ENCODE results near the gene NLK. TPM values are rescaled to one million over a fixed set of nuclear protein-coding genes. Genes with fewer than 3 reads are reported as not detected.
"Not testable (repeated sequence)": the region's sequence is repeated elsewhere in the genome, so short reads cannot be mapped to it uniquely, and the experiment has no call there.

The NLK gene
- polyA plus RNA-seq, 6 donors from 2014 or later, result 1.3 to 6.9 (median 2.0) TPM

GRCh38 chr17:28090551-28090950, 48.1 kb downstream of the NLK start:
- Mint-ChIP-seq H3K27ac (peak overlapping the region in 1 of 6 donors; percentile 66), H3K27me3 (no peaks in the 10 kb centered on the region), H3K9me3 (peaks cover 0 to 7% (median 1%) of the 10 kb centered on the region in 7 donors), H3K4me1 (peaks cover 3 to 26% (median 21%) of the 10 kb centered on the region in 3 donors), H3K36me3 (peaks cover 6% of the 10 kb centered on the region in 2 donors), H3K4me3 (no peak overlapping the region)
- ATAC-seq (ENCODE audit: low read depth in 2 of 2), result no peak
- DNase-seq, result no peak

GRCh38 chr17:28092088-28092487, 49.6 kb downstream of the NLK start:
- peaks cover 10 to 32% (median 24%) of the 10 kb centered on the region in 3 donors for H3K4me1 Mint-ChIP-seq
- ATAC-seq (ENCODE audit: low read depth in 2 of 2) (no peak), DNase-seq (no peak)
- no peaks in the 10 kb centered on the region for H3K27me3 Mint-ChIP-seq
- peak overlapping the region in 1 of 6 donors; percentile 44 for H3K27ac Mint-ChIP-seq
- H3K9me3 Mint-ChIP-seq, result peaks cover 0 to 7% (median 1%) of the 10 kb centered on the region in 7 donors
- H3K4me3 Mint-ChIP-seq, result no peak overlapping the region
- peaks cover 6% of the 10 kb centered on the region in 2 donors for H3K36me3 Mint-ChIP-seq

DNA sequence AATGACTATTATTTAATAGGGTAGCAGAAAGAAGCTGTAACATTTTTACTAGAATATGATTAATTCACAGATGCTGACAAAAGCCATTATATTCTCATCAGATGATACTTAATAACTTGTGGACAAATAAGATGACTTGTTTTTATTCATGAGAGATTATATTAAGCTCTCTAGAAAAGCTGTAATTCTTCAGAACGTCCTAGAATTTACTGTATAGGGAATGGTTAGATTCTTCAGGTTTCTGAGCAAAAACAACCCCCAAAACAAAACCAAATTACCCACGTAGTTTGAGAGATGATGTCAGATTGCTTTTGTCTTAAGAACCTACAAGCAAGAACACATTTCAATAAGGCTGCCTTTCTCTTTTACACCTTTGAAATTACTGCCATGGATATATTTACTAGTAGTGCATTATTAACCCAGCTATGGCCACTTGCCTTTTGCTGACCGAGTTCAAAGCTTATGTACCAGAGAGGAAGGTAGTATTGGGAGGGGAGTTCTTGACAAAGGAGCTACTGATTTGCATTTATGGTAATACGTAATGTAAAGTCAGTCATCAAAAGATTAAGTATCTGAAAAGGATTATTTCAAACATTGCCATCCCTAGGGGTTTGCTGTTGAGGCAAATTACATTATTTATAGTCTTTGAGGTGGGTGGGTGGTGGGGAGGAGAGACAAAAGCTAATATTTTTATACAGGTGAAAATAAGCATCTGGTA, 51.7 kb downstream of the NLK start:
- no peaks in the 10 kb centered on the region for H3K27me3 Mint-ChIP-seq
- H3K4me3 Mint-ChIP-seq, result no peak overlapping the region
- no peak for ATAC-seq (ENCODE audit: low read depth in 2 of 2)
- H3K36me3 Mint-ChIP-seq, result peaks cover 2 to 6% of the 10 kb centered on the region in 2 donors
- H3K9me3 Mint-ChIP-seq, result peaks cover 0 to 7% (median 1%) of the 10 kb centered on the region in 7 donors
- peaks cover 12 to 43% (median 36%) of the 10 kb centered on the region in 3 donors for H3K4me1 Mint-ChIP-seq
- H3K27ac Mint-ChIP-seq, result peak overlapping the region in 1 of 6 donors; percentile 29
- no peak for DNase-seq

- peak overlapping the region in 2 of 6 donors; percentile 7 to 18 for H3K27ac Mint-ChIP-seq
- no peaks in the 10 kb centered on the region for H3K27me3 Mint-ChIP-seq
- ATAC-seq (ENCODE audit: low read depth in 2 of 2) (no peak), DNase-seq (no peak)
- H3K4me1 Mint-ChIP-seq, result peaks cover 15 to 44% (median 34%) of the 10 kb centered on the region in 3 donors
- H3K4me3 Mint-ChIP-seq, result peak overlapping the region in 1 of 8 donors; percentile 42
- H3K36me3 Mint-ChIP-seq, result peaks cover 0 to 4% of the 10 kb centered on the region in 2 donors
- no peaks in the 10 kb centered on the region for H3K9me3 Mint-ChIP-seq
These were observed 54.3 kb downstream of the NLK start for GRCh38 chr17:28096756-28097155.

- Mint-ChIP-seq H3K27me3 (no peaks in the 10 kb centered on the region), H3K27ac (peak overlapping the region in 3 of 6 donors; percentile 56 to 79 (median 73)), H3K4me1 (peaks cover 15 to 43% (median 32%) of the 10 kb centered on the region in 3 donors), H3K36me3 (peaks cover 0 to 4% of the 10 kb centered on the region in 2 donors), H3K9me3 (no peaks in the 10 kb centered on the region), H3K4me3 (peak overlapping the region in 2 of 8 donors; percentile 23 to 65)
- DNase-seq (no peak), ATAC-seq (ENCODE audit: low read depth in 2 of 2) (no peak)
These were observed 54.8 kb downstream of the NLK start for GRCh38 chr17:28097254-28097653.

DNA sequence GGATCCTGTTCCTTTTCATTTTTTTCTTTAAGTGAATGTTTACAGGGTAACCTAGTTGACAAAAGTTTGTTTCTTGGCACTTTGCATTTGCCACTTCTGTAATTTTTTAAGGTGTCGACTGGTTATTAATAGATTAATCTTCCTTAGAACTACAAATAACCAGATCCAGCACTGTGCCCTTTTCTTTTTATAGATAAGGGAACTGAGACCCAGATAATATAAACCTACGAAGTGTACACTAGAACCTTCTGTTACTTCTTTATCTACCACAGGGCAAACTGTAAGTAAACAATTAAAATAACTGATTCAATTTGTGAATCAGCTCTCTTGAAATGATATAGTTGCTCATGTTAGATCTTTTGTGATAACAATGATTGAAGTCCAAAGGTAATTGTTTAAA, 55.4 kb downstream of the NLK start:
- Mint-ChIP-seq H3K36me3 (peaks cover 0 to 4% of the 10 kb centered on the region in 2 donors), H3K9me3 (no peaks in the 10 kb centered on the region), H3K27ac (peak overlapping the region; percentile 3 to 79 (median 62)), H3K27me3 (no peaks in the 10 kb centered on the region), H3K4me3 (peak overlapping the region; percentile 19 to 72 (median 64)), H3K4me1 (peaks cover 15 to 43% (median 32%) of the 10 kb centered on the region in 3 donors)
- DNase-seq (peak; percentile 45), ATAC-seq (ENCODE audit: low read depth in 2 of 2) (peak; percentile 97)

DNA sequence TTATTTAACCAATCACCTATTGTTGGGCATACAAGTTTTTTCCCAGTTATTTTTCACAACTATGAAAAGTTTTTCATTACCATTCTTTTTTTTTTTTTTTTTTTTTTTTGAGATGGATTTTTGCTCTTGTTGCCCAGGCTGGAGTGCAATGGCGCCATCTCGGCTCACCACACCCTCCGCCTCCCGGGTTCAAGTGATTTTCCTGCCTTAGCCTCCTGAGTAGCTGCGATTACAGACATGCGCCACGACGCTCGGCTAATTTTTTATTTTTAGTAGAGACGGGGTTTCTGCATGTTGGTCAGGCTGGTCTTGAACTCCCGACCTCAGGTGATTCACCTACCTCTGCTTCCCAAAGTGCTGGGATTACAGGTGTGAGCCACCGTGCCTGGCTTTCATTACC, 56.1 kb downstream of the NLK start:
- not testable (repeated sequence) for DNase-seq; H3K27me3 Mint-ChIP-seq; H3K36me3 Mint-ChIP-seq; H3K9me3 Mint-ChIP-seq; ATAC-seq (ENCODE audit: low read depth in 2 of 2)
- peak overlapping the region in 4 of 8 donors; percentile 44 to 71 (median 52) for H3K4me3 Mint-ChIP-seq
- H3K27ac Mint-ChIP-seq, result peak overlapping the region in 1 of 6 donors; percentile 14
- peaks cover 15 to 43% (median 32%) of the 10 kb centered on the region in 3 donors for H3K4me1 Mint-ChIP-seq

GRCh38 chr17:28100251-28100650, 57.8 kb downstream of the NLK start:
- H3K4me3 Mint-ChIP-seq, result no peak overlapping the region
- H3K4me1 Mint-ChIP-seq, result peaks cover 15 to 29% (median 19%) of the 10 kb centered on the region in 3 donors
- no peak overlapping the region for H3K27ac Mint-ChIP-seq
- H3K36me3 Mint-ChIP-seq, result peaks cover 0 to 4% of the 10 kb centered on the region in 2 donors
- no peaks in the 10 kb centered on the region for H3K27me3 Mint-ChIP-seq
- no peak for DNase-seq
- no peaks in the 10 kb centered on the region for H3K9me3 Mint-ChIP-seq
- no peak for ATAC-seq (ENCODE audit: low read depth in 2 of 2)

DNA sequence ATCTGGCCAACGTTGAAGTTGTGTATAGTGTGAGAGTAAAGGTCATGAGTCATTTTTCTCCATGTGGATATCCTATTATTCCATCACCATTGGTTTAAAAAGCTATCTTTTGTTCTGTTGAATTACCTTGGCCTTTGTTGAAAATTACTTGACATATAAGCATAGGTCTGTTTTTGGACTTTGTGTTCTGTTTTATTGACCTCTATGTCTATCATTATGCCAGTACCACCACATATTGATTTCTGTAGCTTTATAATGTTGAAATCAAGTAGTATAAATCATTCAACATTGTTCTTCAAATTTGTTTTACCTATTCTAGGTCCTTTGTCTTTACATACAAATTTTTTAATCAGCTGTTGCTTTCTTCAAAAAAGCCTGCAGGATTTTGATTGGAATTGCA, 58.5 kb downstream of the NLK start:
- no peaks in the 10 kb centered on the region for H3K9me3 Mint-ChIP-seq
- no peak for DNase-seq
- H3K4me1 Mint-ChIP-seq, result peaks cover 15 to 28% (median 19%) of the 10 kb centered on the region in 3 donors
- no peaks in the 10 kb centered on the region for H3K27me3 Mint-ChIP-seq
- H3K4me3 Mint-ChIP-seq, result no peak overlapping the region
- H3K36me3 Mint-ChIP-seq, result peaks cover 0 to 4% of the 10 kb centered on the region in 2 donors
- ATAC-seq (ENCODE audit: low read depth in 2 of 2), result no peak
- no peak overlapping the region for H3K27ac Mint-ChIP-seq

- DNase-seq, result no peak
- H3K4me1 Mint-ChIP-seq, result peaks cover 8 to 25% (median 12%) of the 10 kb centered on the region in 3 donors
- no peak for ATAC-seq (ENCODE audit: low read depth in 2 of 2)
- no peaks in the 10 kb centered on the region for H3K9me3 Mint-ChIP-seq
- H3K4me3 Mint-ChIP-seq, result no peak overlapping the region
- H3K27ac Mint-ChIP-seq, result peak overlapping the region in 1 of 6 donors; percentile 81
- H3K27me3 Mint-ChIP-seq, result no peaks in the 10 kb centered on the region
- peaks cover 0 to 4% of the 10 kb centered on the region in 2 donors for H3K36me3 Mint-ChIP-seq
These were observed 59.4 kb downstream of the NLK start for GRCh38 chr17:28101919-28102318.

- Mint-ChIP-seq H3K36me3 (peaks cover 5 to 7% of the 10 kb centered on the region in 2 donors), H3K9me3 (peaks cover 2 to 10% (median 4%) of the 10 kb centered on the region in 7 donors), H3K4me1 (peaks cover 0 to 12% (median 0%) of the 10 kb centered on the region in 3 donors), H3K4me3 (no peak overlapping the region), H3K27ac (no peak overlapping the region), H3K27me3 (no peaks in the 10 kb centered on the region)
- no peak for ATAC-seq (ENCODE audit: low read depth in 2 of 2)
- DNase-seq, result no peak
These were observed 63.0 kb downstream of the NLK start for GRCh38 chr17:28105501-28105900.

- Mint-ChIP-seq H3K9me3 (peaks cover 4 to 12% (median 6%) of the 10 kb centered on the region in 7 donors), H3K36me3 (peaks cover 7 to 10% of the 10 kb centered on the region in 2 donors), H3K4me3 (no peak overlapping the region), H3K27ac (peak overlapping the region in 1 of 6 donors; percentile 26), H3K27me3 (no peaks in the 10 kb centered on the region), H3K4me1 (peaks cover 6 to 21% (median 17%) of the 10 kb centered on the region in 3 donors)
- DNase-seq (no peak), ATAC-seq (ENCODE audit: low read depth in 2 of 2) (no peak)
These were observed 67.7 kb downstream of the NLK start for GRCh38 chr17:28110184-28110583.

DNA sequence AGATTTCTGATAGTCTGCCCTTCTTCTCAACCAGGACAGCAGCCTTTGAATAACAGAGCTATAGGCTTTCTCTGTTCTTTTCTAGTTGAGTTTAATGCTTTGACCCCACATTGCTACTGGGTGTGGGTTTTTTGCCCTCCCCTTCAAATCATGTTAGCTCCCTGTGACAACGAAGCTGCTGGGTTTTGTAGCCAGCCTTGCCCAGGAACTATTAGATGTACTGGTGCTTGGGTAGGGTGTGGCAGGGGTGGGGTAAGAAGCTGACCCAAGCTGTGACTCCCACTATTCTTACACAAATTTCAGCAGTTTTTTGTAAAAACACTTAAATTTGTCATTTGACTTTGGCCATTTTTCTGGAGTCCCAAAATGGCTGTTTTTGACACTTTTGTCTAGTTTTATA, 69.7 kb downstream of the NLK start:
- peak overlapping the region in 1 of 6 donors; percentile 34 for H3K27ac Mint-ChIP-seq
- DNase-seq, result no peak
- H3K27me3 Mint-ChIP-seq, result no peaks in the 10 kb centered on the region
- peaks cover 4 to 12% (median 6%) of the 10 kb centered on the region in 7 donors for H3K9me3 Mint-ChIP-seq
- peaks cover 7 to 10% of the 10 kb centered on the region in 2 donors for H3K36me3 Mint-ChIP-seq
- no peak overlapping the region for H3K4me3 Mint-ChIP-seq
- no peak for ATAC-seq (ENCODE audit: low read depth in 2 of 2)
- H3K4me1 Mint-ChIP-seq, result peaks cover 10 to 25% (median 22%) of the 10 kb centered on the region in 3 donors

GRCh38 chr17:28112606-28113005, 70.1 kb downstream of the NLK start:
- DNase-seq (no peak), ATAC-seq (ENCODE audit: low read depth in 2 of 2) (no peak)
- Mint-ChIP-seq H3K27ac (no peak overlapping the region), H3K4me3 (no peak overlapping the region), H3K9me3 (peaks cover 4 to 12% (median 6%) of the 10 kb centered on the region in 7 donors), H3K4me1 (peaks cover 10 to 23% (median 22%) of the 10 kb centered on the region in 3 donors), H3K36me3 (peaks cover 7 to 10% of the 10 kb centered on the region in 2 donors), H3K27me3 (no peaks in the 10 kb centered on the region)
